ENCODE results near the gene CATSPERZ. TPM values are rescaled to one million over a fixed set of nuclear protein-coding genes. Genes with fewer than 3 reads are reported as not detected.

CATSPERZ gene
- total RNA-seq, 1 donor from 2014 or later, result not detected

- peak; percentile 65 for DNase-seq
Measured at GRCh38 chr11:64341429-64341828, 41.3 kb downstream of the CATSPERZ start.

DNA sequence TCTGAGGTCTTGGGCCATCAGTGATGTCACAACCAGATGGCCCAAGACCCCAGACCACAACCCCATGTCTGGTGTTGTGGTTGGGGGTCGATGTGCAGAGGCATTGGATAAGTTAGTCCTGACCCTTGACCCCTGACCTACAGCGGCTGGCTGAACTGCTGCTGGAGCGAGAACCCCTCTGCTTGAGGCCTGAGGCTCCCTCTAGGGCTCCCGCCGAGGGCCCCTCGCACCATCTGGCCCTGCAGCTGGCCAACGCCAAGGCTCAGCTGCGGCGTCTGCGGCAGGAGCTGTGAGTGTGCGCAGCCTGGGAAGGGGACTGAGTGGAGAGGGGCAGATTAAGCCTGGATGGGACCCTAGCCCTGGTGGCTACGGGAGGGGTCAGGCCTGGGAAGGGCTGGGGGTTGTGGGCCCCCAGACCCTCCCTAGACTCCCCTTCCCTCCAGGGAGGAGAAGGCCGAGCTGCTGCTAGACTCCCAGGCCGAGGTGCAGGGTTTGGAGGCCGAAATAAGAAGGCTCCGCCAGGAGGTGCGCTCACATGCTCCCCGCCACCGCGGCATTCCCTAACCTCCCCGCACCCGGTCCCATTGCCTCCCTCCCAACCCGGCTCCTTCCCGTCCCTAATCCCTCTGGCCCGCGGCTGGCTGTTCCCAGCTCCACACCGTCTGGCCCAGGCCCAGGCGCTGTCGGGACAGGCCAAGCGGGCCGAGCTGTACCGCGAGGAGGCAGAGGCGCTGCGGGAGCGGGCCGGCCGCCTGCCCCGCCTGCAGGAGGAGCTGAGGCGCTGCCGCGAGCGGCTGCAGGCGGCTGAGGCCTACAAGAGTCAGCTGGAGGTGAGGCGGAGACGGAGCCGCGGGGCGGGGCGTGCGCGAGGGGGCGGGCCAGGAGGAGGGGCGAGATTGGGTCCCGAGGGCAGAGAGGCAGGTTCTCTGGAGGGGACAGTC, 42.0 kb downstream of the CATSPERZ start:
- Histone ChIP-seq H3K4me3 (peak overlapping the region; percentile 41), H3K4me1 (peaks cover 14% of the 10 kb centered on the region), H3K27me3 (no peaks in the 10 kb centered on the region), H3K27ac (peak overlapping the region; percentile 68), H3K36me3 (no peaks in the 10 kb centered on the region), H3K9me3 (no peaks in the 10 kb centered on the region)
- DNase-seq, result peak; percentile 96
- ATAC-seq, result peak; percentile 93
- TF ChIP-seq, protein P1, sequence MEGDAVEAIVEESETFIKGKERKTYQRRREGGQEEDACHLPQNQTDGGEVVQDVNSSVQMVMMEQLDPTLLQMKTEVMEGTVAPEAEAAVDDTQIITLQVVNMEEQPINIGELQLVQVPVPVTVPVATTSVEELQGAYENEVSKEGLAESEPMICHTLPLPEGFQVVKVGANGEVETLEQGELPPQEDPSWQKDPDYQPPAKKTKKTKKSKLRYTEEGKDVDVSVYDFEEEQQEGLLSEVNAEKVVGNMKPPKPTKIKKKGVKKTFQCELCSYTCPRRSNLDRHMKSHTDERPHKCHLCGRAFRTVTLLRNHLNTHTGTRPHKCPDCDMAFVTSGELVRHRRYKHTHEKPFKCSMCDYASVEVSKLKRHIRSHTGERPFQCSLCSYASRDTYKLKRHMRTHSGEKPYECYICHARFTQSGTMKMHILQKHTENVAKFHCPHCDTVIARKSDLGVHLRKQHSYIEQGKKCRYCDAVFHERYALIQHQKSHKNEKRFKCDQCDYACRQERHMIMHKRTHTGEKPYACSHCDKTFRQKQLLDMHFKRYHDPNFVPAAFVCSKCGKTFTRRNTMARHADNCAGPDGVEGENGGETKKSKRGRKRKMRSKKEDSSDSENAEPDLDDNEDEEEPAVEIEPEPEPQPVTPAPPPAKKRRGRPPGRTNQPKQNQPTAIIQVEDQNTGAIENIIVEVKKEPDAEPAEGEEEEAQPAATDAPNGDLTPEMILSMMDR (IDR thresholded peaks at IDR 0.05), result peak; percentile 45
- intact Hi-C loops (cut with DNase I), result no loop called here

More at GRCh38 chr11:64341429-64341828, 41.3 kb downstream of the CATSPERZ start:
- TF ChIP-seq, protein P1 (IDR thresholded peaks at IDR 0.05), result no peak
- H3K36me3 ChIP-seq, result no peaks in the 10 kb centered on the region
- H3K27me3 ChIP-seq, result no peaks in the 10 kb centered on the region
- intact Hi-C loops (cut with DNase I), result no loop called here
- no peaks in the 10 kb centered on the region for H3K9me3 ChIP-seq
- peaks cover 14% of the 10 kb centered on the region for H3K4me1 ChIP-seq
- ATAC-seq, result no peak
- no peak overlapping the region for H3K27ac ChIP-seq
- no peak overlapping the region for H3K4me3 ChIP-seq

DNA sequence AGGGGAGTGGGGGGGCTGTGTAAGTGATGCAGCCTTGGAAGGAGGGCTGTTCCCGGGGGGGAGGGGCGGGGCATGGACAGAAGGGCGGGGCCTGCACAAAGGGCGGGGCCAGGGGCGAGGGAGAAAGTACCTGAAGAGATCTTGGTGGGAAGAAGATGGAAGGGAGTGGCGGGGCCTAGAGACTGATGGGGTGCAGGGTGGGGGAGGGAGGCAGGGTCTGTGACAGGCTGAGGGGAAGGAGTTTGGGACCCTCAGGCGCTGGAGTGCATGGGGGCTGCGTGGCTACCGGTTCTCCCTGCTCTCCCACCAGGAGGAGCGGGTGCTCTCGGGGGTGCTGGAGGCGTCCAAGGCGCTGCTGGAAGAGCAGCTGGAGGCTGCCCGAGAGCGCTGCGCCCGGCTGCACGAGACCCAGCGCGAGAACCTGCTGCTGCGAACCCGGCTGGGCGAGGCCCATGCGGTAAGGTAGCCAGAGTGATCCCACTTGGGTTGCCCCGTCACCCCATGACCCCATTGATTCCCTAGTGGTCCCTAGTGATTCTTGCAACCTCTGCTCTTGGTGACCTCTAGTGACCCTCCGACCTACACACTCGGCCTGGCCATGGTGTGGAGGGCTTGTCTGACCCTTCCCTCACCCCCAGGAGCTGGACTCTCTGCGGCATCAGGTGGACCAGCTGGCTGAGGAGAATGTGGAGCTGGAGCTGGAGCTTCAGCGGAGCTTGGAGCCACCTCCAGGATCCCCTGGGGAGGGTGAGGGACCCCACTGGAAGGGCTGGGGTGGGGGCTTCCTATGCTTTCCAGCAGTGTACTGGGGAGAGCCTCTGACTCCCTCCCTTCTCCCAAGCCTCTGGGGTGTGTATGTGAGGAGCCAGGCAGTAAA, 42.9 kb downstream of the CATSPERZ start:
- H3K4me3 ChIP-seq, result peak overlapping the region; percentile 41
- no peaks in the 10 kb centered on the region for H3K27me3 ChIP-seq
- H3K4me1 ChIP-seq, result peaks cover 14% of the 10 kb centered on the region
- no peak overlapping the region for H3K27ac ChIP-seq
- intact Hi-C loops (cut with DNase I), result no loop called here
- H3K9me3 ChIP-seq, result no peaks in the 10 kb centered on the region
- no peaks in the 10 kb centered on the region for H3K36me3 ChIP-seq
- TF ChIP-seq, protein P1 (IDR thresholded peaks at IDR 0.05), result no peak
- ATAC-seq, result no peak
- no peak for DNase-seq

DNA sequence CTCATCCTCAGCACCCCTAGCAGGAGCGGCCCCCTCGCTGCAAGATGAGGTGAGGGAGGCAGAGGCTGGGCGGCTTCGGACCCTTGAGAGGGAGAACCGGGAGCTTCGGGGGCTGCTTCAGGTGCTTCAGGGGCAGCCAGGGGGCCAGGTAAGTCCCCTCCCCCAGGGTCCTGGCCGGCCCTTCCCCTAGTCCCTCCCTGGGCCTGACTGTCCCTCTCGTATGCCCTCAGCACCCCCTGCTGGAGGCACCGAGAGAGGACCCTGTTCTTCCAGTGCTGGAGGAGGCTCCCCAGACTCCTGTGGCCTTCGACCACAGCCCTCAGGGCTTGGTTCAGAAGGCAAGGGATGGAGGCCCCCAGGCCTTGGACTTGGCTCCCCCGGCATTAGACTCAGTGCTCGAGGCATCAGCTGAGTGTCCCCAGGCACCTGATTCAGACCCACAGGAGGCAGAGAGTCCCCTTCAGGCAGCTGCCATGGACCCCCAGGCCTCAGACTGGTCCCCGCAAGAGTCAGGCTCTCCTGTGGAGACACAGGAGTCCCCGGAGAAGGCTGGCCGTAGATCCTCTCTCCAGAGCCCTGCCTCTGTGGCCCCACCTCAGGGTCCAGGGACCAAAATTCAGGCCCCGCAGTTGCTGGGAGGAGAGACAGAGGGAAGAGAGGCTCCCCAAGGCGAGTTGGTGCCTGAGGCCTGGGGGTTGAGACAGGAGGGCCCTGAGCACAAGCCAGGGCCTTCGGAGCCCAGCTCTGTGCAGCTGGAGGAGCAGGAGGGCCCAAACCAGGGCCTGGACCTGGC, 43.8 kb downstream of the CATSPERZ start:
- TF ChIP-seq, protein P1 (IDR thresholded peaks at IDR 0.05), result peak; percentile 16
- Histone ChIP-seq H3K4me1 (peaks cover 14% of the 10 kb centered on the region), H3K27me3 (no peaks in the 10 kb centered on the region), H3K9me3 (no peaks in the 10 kb centered on the region), H3K4me3 (no peak overlapping the region), H3K27ac (no peak overlapping the region), H3K36me3 (no peaks in the 10 kb centered on the region)
- DNase-seq, result no peak
- intact Hi-C loops (cut with DNase I), result no loop called here
- ATAC-seq, result no peak

DNA sequence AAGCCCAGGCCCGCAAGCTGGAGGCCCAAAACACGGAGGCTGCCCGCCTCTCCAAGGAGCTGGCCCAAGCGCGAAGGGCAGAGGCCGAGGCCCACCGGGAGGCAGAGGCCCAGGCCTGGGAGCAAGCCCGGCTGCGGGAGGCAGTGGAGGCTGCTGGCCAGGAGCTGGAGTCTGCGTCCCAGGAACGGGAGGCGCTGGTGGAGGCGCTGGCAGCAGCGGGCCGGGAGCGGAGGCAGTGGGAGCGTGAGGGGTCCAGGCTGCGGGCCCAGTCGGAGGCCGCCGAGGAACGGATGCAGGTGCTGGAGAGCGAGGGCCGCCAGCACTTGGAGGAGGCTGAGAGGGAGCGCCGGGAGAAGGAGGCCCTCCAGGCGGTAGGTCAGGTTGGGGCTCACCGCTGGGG, 44.6 kb downstream of the CATSPERZ start:
- TF ChIP-seq, protein P1 (IDR thresholded peaks at IDR 0.05), result no peak
- DNase-seq, result no peak
- no peak overlapping the region for H3K27ac ChIP-seq
- ATAC-seq, result no peak
- no peak overlapping the region for H3K4me3 ChIP-seq
- no peaks in the 10 kb centered on the region for H3K27me3 ChIP-seq
- no peaks in the 10 kb centered on the region for H3K36me3 ChIP-seq
- no peaks in the 10 kb centered on the region for H3K9me3 ChIP-seq
- intact Hi-C loops (cut with DNase I), result no loop called here
- peaks cover 14% of the 10 kb centered on the region for H3K4me1 ChIP-seq
